Measurements from ENCODE around the gene SLC16A9.

DNA sequence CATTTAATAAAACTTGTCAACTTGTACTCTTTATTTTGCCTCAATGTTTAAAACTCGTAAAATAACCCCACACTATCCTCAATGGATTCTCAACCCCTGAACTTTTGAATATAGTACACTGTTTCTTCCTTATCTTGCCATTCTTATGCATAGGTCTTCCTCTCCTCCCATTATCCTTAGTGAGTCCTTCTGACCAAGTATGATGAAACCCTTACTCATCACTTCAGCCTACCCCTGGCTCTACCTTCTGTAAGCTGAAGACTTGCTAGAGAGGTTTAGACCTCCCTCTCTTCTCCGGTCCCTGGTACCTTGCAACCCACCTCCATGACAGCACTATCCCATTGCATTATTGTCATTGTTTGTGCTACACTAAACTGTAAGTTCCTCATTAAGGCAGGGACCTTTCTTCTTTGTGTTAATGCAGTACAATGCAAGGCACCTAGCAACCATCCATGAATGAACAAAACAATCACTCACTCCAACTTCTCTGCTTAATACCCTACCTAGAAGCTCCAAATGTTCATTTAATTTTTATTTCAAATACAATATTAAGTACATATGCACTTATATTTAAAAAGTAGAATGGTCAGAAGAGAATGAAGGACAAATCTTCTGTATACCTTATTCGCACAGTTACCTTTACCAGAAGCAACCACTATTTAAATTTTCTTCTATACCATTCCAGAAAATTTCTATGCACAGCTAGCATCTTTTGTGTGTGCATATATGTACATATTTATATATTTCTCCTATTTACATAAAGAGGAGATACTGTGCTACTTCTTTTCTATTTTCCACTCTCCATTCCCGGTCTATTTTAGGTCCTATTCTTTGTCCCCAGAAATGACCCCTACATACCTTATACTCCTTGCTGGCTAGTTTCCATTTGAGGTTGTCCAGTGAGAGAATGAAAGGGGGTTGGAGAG is 77.5 kb downstream of the SLC16A9 start:
- no peak for TF ChIP-seq EP300 (IDR thresholded peaks at IDR 0.05; ENCODE audit: borderline replicate concordance)
- TF ChIP-seq, protein P1, sequence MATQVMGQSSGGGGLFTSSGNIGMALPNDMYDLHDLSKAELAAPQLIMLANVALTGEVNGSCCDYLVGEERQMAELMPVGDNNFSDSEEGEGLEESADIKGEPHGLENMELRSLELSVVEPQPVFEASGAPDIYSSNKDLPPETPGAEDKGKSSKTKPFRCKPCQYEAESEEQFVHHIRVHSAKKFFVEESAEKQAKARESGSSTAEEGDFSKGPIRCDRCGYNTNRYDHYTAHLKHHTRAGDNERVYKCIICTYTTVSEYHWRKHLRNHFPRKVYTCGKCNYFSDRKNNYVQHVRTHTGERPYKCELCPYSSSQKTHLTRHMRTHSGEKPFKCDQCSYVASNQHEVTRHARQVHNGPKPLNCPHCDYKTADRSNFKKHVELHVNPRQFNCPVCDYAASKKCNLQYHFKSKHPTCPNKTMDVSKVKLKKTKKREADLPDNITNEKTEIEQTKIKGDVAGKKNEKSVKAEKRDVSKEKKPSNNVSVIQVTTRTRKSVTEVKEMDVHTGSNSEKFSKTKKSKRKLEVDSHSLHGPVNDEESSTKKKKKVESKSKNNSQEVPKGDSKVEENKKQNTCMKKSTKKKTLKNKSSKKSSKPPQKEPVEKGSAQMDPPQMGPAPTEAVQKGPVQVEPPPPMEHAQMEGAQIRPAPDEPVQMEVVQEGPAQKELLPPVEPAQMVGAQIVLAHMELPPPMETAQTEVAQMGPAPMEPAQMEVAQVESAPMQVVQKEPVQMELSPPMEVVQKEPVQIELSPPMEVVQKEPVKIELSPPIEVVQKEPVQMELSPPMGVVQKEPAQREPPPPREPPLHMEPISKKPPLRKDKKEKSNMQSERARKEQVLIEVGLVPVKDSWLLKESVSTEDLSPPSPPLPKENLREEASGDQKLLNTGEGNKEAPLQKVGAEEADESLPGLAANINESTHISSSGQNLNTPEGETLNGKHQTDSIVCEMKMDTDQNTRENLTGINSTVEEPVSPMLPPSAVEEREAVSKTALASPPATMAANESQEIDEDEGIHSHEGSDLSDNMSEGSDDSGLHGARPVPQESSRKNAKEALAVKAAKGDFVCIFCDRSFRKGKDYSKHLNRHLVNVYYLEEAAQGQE (IDR thresholded peaks at IDR 0.05; ENCODE audit: low read depth): no peak

Data from Ishikawa (cell line).